IPS DF 6.9 (cell line): Measurements from ENCODE around the gene FRMD4A.
"Not testable (repeated sequence)": the region's sequence is repeated elsewhere in the genome, so short reads cannot be mapped to it uniquely, and the experiment has no call there.

Source experiments
- DNase-seq: peaks from one replicate; pipeline ENCODE4 v3.0.0-alpha.2; 2013; ENCODE audit warnings: low read depth, low spot score
- H3K27ac ChIP-seq: one replicate; pipeline ENCODE4 v1.5.1; 2013; ENCODE audit warnings: low read length, control low read depth
- H3K27me3 ChIP-seq: 2 replicates; pipeline ENCODE4 v1.6.1; 2013; ENCODE audit warnings: mild to moderate bottlenecking, low read length; ENCODE audit not compliant: control insufficient read depth, insufficient read depth
- H3K36me3 ChIP-seq: 2 replicates; pipeline ENCODE4 v1.6.1; 2013; ENCODE audit warnings: low read length; ENCODE audit not compliant: control insufficient read depth, insufficient read depth
- H3K4me1 ChIP-seq: 2 replicates; pipeline ENCODE4 v1.6.1; 2013; ENCODE audit warnings: low read length; ENCODE audit not compliant: control insufficient read depth, insufficient read depth
- H3K4me3 ChIP-seq: 2 replicates; pipeline ENCODE4 v1.5.1; 2013; ENCODE audit warnings: mild to moderate bottlenecking, low read length
- H3K9me3 ChIP-seq: 2 replicates; pipeline ENCODE4 v1.6.1; 2013; ENCODE audit warnings: low read length, inconsistent platforms; ENCODE audit not compliant: control insufficient read depth, insufficient read depth
- WGBS: extraction: QIAGEN DNeasy Blood & Tissue Kit; methylation state at CpG from one replicate; pipeline ENCODE4 v1.1.7; 2013; ENCODE audit warnings: mixed read lengths, missing lambda C conversion rate; ENCODE audit not compliant: insufficient read length, insufficient coverage; 5-methylcytosine and 5-hydroxymethylcytosine counted together

FRMD4A gene

DNA sequence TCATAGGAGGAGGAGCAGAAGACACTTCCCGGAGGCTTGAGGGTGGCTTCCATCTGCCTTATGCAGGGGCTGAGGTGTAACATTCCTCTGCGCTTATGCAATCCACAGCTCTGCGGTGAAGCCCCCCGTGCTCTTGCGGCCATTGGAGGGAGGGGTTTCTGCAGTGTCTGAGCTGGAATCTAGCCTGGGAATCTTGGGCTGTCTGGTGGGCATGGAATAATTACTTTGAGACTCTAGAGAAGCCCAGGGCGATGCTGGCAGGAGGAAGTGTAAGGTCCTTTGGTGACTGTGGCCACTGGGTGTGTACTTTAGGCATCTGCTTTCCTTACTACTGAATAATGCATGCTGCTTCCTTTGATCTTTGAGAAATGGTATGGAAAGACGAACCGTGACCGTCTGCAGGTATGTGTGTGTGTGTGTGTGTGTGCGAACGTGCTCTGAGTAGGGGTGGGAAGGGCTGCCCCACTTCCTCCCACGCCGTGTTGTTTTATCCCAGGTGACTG, 563.0 kb downstream of the FRMD4A start:
- WGBS, result no CpG with 5 or more reads among the region's 13 CpGs
- DNase-seq, result no peak
- Histone ChIP-seq H3K4me3 (no peak overlapping the region), H3K36me3 (no peaks in the 10 kb centered on the region), H3K27me3 (no peaks in the 10 kb centered on the region), H3K9me3 (no peaks in the 10 kb centered on the region), H3K27ac (no peak overlapping the region), H3K4me1 (no peaks in the 10 kb centered on the region)

DNA sequence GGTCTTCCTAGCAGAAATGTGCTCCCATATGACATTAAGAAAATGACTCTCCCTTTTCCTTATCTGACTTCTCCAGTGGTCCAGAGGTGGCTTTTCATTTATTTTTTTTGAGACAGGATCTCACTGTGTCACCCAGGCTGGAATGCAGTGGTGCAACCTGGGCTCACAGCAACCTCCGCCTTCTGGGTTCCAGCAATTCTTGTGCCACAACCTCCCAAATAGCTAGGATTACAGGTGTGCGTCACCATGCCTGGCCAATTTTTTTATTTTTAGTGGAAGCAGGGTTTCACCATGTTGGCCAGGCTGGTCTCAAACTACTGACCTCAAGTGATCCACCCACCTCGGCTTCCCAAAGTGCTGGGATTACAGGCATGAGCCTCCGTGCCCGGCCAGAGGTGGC, 563.6 kb downstream of the FRMD4A start:
- not testable (repeated sequence) for H3K36me3 ChIP-seq, H3K27ac ChIP-seq, H3K27me3 ChIP-seq, H3K4me1 ChIP-seq, H3K4me3 ChIP-seq, H3K9me3 ChIP-seq, DNase-seq
- WGBS, result no CpG with 5 or more reads among the region's 5 CpGs

DNA sequence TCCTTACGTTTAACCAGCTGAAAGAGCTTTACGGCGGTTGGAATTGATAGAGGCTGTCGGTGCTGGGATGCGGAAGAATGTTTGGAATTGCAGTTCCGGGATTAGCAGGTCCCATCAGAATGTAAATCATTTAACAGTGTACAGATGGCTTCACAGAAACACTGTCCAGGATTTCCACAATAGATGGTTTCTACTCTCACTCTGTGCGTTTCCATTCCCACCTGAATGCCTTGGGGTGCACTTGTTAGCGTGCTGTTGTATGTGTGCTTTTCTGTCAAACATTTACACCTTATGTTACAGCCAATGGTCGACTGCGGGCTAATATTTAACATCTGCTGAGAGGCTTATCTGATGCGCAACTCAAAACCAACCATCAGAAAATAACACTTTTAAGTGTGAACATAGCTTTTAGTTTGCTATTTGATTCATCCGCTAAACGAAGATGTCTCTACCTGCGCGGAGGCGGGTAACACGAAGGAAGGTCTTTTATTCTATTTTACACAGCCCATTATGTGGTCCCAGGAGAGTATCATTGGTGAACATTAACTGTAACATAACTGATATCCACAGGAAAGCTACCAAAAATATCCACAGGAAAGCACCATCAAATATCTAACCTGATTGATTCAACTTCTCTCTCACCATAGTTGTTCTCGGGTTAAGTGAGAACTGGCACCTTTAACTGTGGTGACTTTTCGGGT, 564.9 kb downstream of the FRMD4A start:
- H3K4me1 ChIP-seq, result no peaks in the 10 kb centered on the region
- no peaks in the 10 kb centered on the region for H3K9me3 ChIP-seq
- no peaks in the 10 kb centered on the region for H3K36me3 ChIP-seq
- DNase-seq, result no peak
- H3K27ac ChIP-seq, result no peak overlapping the region
- no peak overlapping the region for H3K4me3 ChIP-seq
- H3K27me3 ChIP-seq, result no peaks in the 10 kb centered on the region
- WGBS, result no CpG with 5 or more reads among the region's 19 CpGs

DNA sequence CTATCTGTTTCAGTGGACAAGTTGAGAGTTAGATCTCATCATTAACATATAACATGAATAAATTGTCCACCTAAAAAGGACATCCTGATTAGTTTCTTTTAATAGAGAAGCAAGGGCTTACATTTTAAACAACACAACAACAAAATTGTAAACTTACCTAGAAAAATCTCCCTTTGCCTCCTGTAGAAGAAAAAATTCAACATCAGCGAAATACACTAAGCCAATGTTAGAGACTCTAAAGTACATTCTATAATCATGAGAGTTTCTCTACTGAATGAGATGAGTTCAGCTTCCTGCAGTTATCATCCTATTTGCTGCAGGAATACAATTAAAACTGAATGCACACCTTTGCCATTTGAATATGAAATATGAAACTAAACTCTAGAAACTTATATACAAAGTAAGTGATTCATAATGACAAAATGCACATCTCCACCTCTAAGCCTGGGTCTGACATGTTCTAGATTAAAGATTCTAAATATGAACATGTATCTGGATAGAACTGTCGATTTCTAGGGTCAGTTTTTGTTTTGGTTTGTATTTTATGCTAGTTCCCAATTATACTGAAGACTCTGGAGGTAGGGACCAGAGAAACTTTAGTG, 569.1 kb downstream of the FRMD4A start:
- no CpG with 5 or more reads among the region's 2 CpGs for WGBS
- no peaks in the 10 kb centered on the region for H3K27me3 ChIP-seq
- no peaks in the 10 kb centered on the region for H3K9me3 ChIP-seq
- H3K36me3 ChIP-seq, result no peaks in the 10 kb centered on the region
- no peak overlapping the region for H3K27ac ChIP-seq
- no peaks in the 10 kb centered on the region; the same call in 1 of the 2 replicates for H3K4me1 ChIP-seq
- no peak overlapping the region for H3K4me3 ChIP-seq
- DNase-seq, result no peak

DNA sequence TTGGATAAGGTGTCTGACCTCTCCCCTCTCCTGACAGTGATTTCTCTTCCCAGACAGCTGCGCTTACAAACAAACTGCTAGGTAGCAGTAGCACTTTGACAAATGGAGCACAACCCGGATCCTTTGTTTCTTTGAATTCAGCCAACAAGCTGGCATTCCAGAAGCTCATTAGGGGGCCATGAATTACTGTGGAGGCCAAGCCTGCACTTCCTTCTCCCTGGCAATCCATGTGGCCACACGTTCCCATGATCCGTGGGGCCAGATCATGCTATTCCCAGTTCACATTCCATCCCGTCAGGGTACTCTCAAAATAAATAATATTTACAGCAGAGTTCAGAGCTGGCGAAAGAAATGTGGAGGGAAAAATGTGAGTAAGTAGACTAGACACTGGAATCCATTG, 571.6 kb downstream of the FRMD4A start:
- Histone ChIP-seq H3K4me3 (no peak overlapping the region), H3K36me3 (no peaks in the 10 kb centered on the region), H3K4me1 (no peaks in the 10 kb centered on the region; the same call in 1 of the 2 replicates), H3K9me3 (no peaks in the 10 kb centered on the region), H3K27me3 (no peaks in the 10 kb centered on the region), H3K27ac (peak overlapping the region; percentile 76)
- WGBS, result no CpG with 5 or more reads among the region's 6 CpGs
- peak; percentile 60 for DNase-seq

DNA sequence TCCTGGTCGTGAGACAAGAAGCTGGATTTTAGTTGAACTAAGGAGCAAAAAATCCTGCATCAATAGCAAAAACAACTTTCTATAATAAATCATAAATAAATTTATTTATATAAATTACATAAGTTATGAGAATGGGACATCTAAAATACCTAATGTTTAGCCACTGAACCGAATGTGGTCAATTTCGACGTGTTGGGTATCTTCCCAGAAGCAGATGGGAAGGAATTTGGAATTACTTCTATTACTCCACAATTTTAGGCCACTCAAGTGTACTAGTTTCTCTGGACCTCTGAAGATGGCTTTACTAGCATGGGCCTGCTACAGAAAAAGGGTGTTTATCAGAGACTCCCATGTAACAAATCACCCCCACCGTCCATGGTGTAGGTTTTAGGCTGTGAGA, 572.0 kb downstream of the FRMD4A start:
- no peak for DNase-seq
- Histone ChIP-seq H3K27ac (peak overlapping the region; percentile 76), H3K27me3 (no peaks in the 10 kb centered on the region), H3K36me3 (no peaks in the 10 kb centered on the region), H3K4me1 (no peaks in the 10 kb centered on the region; the same call in 1 of the 2 replicates), H3K4me3 (no peak overlapping the region), H3K9me3 (no peaks in the 10 kb centered on the region)
- WGBS, result no CpG with 5 or more reads among the region's 5 CpGs

DNA sequence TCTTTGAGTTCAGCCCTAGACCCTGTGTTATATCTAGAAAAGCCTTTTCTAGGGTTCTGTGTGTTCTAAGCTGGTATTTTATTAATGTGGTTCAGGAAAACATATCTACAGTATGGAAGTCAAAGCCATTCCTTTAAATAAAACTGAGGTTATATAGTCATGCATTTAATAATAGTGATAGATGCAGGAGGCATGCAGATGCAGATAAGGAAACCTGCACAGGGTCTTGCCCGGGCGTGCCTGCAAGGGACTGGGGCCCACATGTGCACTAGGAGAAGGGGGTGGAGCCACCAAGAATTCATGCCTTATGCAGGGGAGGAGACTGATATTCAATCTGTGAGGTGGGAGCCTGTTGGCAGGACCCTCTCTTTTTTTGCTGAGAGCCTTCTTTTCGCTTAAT, 572.4 kb downstream of the FRMD4A start:
- H3K27me3 ChIP-seq, result no peaks in the 10 kb centered on the region
- WGBS, result no CpG with 5 or more reads among the region's 3 CpGs

DNA sequence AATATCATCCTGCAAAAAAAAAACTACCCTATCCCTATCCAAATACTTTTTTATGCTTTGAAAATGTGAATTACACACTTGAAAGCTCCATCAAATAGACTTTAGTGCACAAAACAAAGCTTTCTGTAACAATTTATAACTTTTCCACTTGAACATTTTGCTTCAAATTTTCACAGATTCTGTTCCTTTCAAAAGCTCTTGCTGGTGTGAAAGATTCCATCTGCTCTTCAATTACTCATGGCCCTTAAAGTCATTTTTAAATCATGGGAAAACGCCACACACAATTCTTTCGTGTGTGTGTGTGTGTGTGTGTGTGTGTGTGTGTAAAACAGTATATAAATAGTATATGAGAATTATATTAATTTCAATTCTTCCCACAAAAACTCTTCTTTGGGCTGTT, 576.4 kb downstream of the FRMD4A start:
- no peaks in the 10 kb centered on the region for H3K9me3 ChIP-seq
- no CpG with 5 or more reads among the region's 2 CpGs for WGBS
- no peak overlapping the region for H3K27ac ChIP-seq
- no peaks in the 10 kb centered on the region for H3K27me3 ChIP-seq
- no peaks in the 10 kb centered on the region; the same call in 1 of the 2 replicates for H3K4me1 ChIP-seq
- no peaks in the 10 kb centered on the region for H3K36me3 ChIP-seq
- DNase-seq, result no peak
- H3K4me3 ChIP-seq, result no peak overlapping the region

More for the DNA sequence above, 572.4 kb downstream of the FRMD4A start:
- peak; percentile 39 for DNase-seq
- no peaks in the 10 kb centered on the region for H3K36me3 ChIP-seq
- H3K27ac ChIP-seq, result peak overlapping the region; percentile 76
- no peaks in the 10 kb centered on the region; the same call in 1 of the 2 replicates for H3K4me1 ChIP-seq
- H3K9me3 ChIP-seq, result no peaks in the 10 kb centered on the region
- H3K4me3 ChIP-seq, result no peak overlapping the region

DNA sequence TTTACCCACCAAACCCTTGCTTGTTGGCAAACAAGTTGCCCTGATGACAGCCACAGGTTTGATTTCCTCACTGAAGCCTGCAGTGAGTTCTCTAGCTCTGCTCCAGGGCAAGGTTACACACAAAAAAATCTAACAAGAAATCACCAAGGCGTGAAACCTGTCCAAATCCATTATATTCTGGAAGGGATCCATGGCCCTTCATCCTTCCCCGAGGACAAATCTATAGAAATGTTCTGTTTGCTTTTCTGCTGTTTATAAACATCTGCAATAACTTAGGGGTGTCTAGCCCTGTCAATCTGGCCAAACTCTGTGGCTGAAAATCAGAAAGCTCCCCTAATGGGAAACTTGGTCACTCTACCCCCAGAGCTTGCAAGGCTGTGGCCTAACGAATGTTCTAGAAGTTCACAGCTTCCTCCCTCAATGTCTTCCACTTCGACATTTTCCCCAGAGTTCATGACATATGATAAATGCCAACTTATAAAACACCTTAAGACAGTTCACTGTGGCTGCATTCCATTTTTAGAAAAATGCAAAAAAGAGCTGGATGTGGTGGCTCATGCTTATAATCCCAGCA, 579.4 kb downstream of the FRMD4A start:
- H3K27me3 ChIP-seq, result no peaks in the 10 kb centered on the region
- no peaks in the 10 kb centered on the region for H3K9me3 ChIP-seq
- H3K4me1 ChIP-seq, result no peaks in the 10 kb centered on the region
- DNase-seq, result no peak
- no peak overlapping the region for H3K27ac ChIP-seq
- no peak overlapping the region for H3K4me3 ChIP-seq
- WGBS, result no CpG with 5 or more reads among the region's 4 CpGs
- H3K36me3 ChIP-seq, result no peaks in the 10 kb centered on the region

DNA sequence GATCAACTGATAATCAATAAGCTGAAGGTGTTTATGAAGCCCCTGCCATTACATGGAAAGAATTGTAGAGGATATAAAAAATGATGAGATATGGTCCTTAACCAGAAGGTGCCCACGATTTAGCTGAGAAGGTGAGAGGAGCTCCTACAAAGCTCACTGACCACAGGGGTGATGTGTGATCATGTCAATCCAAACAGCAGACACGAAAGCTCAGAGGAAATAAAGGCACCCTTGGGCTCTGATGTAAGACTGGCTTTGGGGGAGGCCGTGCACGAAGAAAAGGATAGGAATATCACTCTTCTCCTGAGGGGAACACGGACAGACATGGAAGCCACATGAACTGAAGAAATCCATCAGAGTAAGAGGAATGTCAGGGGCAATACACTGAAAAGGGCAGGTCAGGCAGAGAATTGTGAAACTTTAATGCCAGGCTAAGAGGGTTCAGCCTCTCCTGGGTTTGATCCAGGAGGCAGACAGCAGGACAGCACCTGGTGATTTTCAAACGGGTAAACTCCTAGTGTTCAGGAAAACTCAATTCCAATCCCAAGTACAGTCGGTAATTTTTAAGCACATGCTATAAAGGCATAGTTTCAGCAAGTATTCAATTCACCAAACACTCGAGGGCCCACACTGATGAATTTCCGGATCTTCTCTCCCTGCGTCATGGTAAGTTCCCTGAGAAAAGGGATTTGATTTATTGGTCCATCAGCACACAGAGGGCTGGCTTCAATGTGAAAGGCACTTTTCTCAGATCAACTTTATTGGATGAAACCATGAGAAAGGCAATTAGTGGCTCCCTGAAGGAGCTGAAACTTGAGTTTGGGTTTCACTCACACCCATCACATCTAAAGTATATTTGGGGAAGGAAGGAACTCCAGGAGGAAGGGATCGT, 580.2 kb downstream of the FRMD4A start:
- no peak for DNase-seq
- Histone ChIP-seq H3K27ac (no peak overlapping the region), H3K4me3 (no peak overlapping the region), H3K27me3 (no peaks in the 10 kb centered on the region), H3K4me1 (no peaks in the 10 kb centered on the region), H3K36me3 (no peaks in the 10 kb centered on the region), H3K9me3 (no peaks in the 10 kb centered on the region)
- WGBS, result no CpG with 5 or more reads among the region's 11 CpGs
